Measurements from ENCODE around the gene SLC25A29.

Gene SLC25A29

DNA sequence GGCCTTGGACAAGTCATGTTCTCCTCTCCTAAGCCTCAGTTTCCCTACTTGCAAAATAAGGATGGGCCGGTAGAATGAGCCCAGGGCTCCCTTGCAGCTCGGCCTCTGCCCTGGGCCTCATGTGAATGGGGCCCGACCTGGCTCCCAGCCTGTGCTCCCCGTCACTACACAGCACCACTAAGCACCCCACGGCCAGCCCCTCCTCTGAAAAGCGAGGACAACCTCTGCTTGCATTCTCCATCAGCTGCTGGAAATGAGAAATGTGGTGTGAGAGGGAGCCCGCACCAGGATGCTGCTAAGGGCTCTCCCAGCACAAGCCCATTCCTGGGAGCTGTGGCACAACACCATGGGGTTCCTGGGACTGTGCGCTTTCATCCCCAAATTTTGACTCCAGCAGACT, 27.1 kb upstream of the SLC25A29 start:
- no peak overlapping the region for H3K4me3 ChIP-seq (ENCODE audit: low read length)
- no peak for DNase-seq (ENCODE audit: low read depth, low spot score)

DNA sequence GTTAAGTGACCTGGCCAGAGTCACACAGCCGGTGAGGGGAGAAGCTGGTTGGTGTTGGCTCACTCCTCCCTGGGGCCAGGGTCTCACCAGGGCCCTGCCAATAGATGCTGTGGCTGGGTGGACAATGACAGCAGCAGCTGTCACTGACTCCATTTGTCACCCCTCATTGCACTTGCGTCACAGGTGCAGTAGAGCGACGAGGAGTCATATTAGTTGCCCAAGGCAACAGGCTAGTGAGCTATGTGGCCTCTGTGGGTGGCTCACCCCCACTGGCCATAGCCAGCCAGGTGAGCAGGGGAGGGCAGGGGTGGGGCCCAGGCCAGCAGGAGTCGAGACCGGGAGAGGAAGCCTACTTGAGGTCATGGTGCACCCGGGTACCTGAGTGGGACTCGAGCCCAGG, 26.6 kb upstream of the SLC25A29 start:
- no peak for DNase-seq (ENCODE audit: low read depth, low spot score)
- no peak overlapping the region for H3K4me3 ChIP-seq (ENCODE audit: low read length)

DNA sequence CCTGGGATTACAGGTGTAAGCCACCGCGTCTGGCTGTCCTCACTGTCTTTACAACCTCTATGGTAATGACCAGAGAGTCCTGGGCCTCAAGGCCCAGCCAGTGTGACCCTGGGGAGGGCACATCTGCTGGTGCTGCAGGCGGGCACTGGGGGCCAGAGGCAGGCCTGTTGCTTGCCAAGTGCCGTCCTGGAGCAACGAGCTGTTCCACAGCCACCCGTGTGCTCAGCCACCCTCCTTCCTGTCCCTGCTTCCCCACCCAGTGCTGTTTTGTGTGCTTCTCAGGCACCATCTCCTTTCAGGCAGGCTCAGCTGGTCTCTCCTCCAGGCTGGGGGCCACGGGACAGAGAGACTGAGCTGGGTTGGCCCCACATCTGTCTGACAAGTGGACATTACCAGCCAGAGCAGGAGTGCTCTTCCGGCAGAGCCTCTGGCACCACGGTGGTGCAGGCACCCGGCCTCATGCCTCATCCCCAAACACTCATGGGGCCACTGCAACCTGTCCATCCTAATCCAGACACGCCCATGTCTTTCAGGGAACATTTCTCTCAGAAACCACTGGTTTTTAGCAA, 25.9 kb upstream of the SLC25A29 start:
- DNase-seq (ENCODE audit: low read depth, low spot score): no peak
- H3K4me3 ChIP-seq (ENCODE audit: low read length): no peak overlapping the region

DNA sequence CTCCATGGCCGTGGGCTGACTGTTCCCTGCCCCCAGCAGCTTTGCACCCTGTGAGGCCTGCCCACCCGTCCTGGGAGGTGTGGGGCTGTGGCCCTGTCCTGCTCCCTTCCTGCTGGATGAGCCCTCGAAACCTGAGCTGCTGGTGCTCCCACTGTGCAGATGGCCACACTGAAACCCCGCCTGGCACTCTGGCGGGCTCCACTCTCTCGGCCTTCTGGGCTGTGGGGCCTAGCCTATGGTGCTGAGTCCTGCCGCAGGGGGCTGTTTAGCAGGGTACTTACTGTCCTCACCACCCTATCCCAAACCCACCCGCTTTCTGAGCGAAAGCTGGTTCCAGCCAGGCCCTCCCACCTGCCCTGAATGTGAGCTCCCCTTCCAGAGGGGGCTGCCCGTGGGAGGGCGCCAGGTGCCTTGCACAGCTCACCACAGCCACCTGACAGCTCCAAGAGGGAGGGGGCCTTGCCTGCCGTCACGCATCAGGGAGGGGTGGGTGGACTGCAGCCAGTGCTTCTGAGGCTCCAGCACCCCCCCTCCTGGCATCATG, 24.2 kb upstream of the SLC25A29 start:
- no peak for DNase-seq (ENCODE audit: low read depth, low spot score)
- H3K4me3 ChIP-seq (ENCODE audit: low read length): no peak overlapping the region

DNA sequence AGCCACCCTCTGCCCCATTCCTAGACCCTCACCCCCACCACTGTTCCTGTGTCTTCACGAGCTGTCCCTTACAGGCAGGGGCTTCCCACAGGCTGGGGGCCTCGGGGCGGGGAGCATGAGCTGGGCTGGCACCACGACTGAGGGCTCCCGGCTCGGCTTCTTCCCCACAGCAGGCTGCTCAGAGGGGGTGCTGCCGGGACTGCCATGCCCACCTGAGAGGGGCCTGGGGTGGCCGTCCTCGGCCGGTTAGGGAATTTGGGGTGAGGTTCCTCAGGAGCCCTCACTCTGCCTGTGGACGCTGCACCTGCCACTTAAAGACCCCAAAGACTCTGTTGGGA, 23.7 kb upstream of the SLC25A29 start:
- no peak for DNase-seq (ENCODE audit: low read depth, low spot score)
- no peak overlapping the region for H3K4me3 ChIP-seq (ENCODE audit: low read length)

DNA sequence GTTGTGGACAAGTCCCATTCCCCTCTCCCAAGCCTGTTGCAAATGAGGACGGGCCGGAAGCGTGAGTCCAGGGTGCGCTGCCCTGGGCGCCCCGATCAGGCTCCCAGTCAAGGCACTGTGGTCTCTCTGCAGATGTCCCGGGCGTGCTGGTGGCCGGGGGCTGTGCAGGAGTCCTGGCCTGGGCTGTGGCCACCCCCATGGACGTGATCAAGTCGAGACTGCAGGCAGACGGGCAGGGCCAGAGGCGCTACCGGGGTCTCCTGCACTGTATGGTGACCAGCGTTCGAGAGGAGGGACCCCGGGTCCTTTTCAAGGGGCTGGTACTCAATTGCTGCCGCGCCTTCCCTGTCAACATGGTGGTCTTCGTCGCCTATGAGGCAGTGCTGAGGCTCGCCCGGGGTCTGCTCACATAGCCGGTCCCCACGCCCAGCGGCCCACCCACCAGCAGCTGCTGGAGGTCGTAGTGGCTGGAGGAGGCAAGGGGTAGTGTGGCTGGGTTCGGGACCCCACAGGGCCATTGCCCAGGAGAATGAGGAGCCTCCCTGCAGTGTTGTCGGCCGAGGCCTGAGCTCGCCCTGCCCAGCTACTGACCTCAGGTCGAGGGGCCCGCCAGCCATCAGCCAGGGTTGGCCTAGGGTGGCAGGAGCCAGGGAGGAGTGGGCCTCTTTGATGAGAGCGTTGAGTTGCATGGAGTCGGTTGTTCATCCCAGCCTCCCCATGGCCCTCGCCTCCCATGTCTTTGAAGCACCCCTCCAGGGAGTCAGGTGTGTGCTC, 23.2 kb upstream of the SLC25A29 start:
- no peak for DNase-seq (ENCODE audit: low read depth, low spot score)
- no peak overlapping the region for H3K4me3 ChIP-seq (ENCODE audit: low read length)

DNA sequence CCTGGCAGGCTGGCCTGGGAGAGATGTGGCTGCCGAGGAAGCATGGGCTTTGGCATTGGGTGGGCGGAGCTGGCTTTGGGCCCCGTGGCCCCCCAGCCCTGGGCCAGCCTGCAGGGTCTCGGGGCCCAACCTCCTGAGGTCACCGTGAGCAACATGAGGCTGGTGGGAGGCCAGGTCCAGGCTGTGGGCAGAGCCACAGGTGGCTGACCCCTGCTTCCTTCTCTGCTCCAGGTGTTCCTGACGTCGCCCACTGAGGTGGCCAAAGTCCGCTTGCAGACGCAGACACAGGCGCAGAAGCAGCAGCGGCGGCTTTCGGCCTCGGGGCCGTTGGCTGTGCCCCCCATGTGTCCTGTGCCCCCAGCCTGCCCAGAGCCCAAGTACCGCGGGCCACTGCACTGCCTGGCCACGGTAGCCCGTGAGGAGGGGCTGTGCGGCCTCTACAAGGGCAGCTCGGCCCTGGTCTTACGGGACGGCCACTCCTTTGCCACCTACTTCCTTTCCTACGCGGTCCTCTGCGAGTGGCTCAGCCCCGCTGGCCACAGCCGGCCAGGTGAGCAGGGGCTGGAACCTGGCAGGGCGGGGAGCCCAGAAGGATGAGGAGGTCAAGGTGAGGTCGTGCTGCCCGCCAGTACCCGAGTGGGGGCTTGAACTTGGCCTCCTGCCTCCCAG, 22.4 kb upstream of the SLC25A29 start:
- H3K4me3 ChIP-seq (ENCODE audit: low read length): no peak overlapping the region
- DNase-seq (ENCODE audit: low read depth, low spot score): no peak

DNA sequence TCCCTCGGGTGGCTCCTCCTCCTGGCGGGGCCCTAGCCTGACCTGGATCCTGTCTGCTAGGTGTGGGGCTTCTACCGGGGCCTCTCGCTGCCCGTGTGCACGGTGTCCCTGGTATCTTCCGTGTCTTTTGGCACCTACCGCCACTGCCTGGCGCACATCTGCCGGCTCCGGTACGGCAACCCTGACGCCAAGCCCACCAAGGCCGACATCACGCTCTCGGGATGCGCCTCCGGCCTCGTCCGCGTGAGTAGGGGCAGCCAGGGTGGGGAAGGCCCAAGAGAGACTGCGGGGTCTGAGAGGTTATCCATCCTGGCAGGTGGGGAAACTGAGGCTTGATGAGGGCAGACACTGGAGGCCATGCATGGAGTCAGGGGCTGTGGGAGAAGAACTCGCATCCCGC, 20.9 kb upstream of the SLC25A29 start:
- H3K4me3 ChIP-seq (ENCODE audit: low read length): no peak overlapping the region

DNA sequence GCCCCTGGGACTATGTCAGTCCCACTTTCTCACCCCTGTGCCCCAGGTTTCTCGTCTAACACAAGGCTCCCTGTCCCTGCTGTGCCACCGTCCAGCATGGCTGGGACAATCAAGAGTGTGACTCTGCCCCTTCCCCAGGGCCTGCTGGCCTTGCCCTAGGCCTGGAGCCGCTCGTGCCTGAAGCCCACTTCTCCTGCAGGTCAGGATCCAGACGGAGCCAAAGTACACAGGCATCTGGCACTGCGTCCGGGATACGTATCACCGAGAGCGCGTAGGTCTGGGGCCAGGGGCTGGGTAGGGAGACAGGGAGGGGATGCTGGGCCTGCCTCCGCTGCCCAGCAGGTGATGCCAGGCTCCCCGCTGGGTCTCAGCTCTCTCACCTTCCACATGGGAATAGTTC, 19.7 kb upstream of the SLC25A29 start:
- no peak overlapping the region for H3K4me3 ChIP-seq (ENCODE audit: low read length)

More for the DNA sequence above, 20.9 kb upstream of the SLC25A29 start:
- no peak for DNase-seq (ENCODE audit: low read depth, low spot score)

DNA sequence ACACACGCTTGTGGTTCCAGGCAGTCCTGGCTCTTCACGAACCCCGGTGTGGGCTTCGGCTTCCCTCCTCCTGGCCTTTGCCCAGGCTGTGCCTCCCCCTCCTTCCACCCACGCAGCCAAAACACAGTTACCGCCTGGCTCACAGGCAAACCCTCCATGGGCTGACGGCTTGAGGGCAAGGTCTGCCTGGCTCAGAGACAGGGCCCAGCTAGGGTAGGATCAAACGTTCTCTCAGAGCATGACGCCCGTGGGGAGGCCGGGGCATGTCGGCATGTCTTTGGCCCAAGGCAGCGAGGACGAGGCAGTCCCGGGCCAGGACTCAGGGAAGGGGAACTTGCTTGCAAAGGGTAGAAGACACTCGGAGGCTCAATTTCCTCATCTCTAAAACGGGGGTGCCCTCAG, 19.0 kb upstream of the SLC25A29 start:
- H3K4me3 ChIP-seq (ENCODE audit: low read length): no peak overlapping the region
- DNase-seq (ENCODE audit: low read depth, low spot score): no peak

More for the DNA sequence above, 19.7 kb upstream of the SLC25A29 start:
- no peak for DNase-seq (ENCODE audit: low read depth, low spot score)

DNA sequence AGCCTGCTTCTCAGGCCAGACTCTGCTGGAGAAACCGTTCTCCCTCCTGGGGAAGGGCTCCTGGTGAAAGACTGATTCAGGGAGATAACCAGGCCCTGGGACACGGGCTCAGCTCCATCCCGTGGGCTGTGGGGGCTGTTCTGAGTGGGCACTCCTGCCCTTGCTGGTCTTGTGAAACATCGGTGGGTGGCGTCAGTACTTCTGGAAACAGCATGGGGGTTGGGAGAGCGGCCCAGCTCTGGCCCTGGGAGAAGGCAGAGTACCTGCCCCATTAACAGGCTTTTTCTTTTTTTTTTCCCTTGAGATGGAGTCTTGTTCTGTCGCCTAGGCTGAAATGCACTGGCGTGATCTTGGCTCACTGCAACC, 17.7 kb upstream of the SLC25A29 start:
- no peak overlapping the region for H3K4me3 ChIP-seq (ENCODE audit: low read length)
- DNase-seq (ENCODE audit: low read depth, low spot score): no peak

DNA sequence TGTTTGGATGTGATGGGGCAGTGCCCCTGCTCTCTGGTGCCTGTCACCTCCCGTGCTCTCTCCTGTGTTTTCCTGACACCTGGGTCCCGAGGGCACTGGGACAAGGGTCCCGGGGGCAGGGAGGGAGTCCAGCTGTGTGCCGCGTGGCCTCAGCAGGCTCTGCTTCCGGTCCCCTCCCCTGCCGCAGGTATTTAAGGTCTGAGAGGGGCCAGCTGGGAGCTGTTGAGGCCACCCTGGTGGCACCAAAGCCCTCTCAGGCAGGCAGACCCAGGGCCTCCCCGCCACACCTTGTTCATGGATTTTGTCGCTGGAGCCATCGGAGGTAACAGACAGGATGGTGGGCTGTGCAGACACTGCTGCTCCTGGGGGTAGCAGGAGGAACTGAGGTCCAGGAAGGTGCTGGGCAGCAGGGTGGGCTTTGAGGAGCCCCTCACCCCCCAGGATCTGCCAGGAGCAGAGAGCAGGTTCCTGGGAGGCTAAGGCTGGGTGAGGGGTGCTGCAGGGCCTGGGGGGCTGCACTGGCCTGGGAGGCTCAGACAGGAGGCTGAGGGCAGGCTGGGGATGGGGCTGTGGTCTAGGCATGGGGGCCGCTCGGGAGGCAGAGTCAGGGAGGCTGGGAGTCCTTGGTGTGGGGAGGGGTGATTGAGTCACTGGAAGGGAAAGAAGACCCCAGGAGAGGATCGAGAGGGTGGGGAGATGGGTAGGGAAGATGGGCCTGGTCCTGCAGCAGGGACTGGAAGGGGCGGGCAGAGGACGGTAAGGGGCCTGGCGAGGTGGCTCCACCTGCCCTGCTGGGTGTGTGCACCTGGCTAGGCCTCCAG, 17.1 kb upstream of the SLC25A29 start, which contains the start of gene SLC25A47:
TSS of gene SLC25A47 (plus strand) at position 219 of the 821 bp plus-strand sequence. CDS start at position 295, 76 bp downstream.
- H3K4me3 ChIP-seq (ENCODE audit: low read length): no peak within 1 kb of the TSS
- DNase-seq (ENCODE audit: low read depth, low spot score): no peak

DNA sequence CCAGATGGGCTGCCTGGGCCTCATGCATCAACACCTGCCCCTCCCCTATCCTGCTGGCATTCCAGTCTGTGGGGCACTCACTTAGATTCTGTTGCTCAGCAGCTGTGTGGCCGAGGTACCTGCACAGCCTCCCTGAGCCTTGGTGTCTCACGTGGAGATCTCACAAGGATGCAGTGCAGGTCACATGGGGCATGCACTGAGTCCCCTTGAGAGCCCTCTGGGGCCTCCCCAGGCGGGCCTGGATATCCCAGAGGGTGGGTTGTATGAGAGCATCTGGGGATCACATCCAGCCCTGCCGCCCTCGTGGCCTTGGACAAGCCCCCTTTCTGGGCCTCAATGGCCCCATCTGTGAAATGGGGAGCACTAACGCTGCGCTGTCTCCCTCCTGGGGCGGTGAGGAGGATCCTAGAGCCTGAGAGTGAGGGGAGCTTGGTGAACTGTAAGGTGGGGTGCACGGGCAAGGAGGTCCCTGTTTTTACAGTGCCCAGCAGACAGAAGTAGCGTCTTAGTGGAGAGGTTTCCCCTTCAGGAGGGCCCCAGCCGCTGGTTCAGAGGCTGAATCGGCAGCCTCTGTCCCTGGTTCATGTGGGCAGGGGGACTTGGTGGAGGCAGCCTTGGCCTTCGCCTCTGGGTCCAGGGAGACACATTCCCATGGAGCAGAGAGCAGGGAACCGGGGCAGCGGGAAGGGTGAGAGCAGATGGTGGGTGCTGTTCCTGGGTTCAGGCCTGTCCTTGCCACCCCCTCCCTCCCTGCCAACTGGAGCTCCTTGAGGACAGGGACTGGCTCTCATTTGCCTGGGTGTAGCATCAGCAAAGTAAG, 16.1 kb upstream of the SLC25A29 start:
- DNase-seq (ENCODE audit: low read depth, low spot score): no peak

DNA sequence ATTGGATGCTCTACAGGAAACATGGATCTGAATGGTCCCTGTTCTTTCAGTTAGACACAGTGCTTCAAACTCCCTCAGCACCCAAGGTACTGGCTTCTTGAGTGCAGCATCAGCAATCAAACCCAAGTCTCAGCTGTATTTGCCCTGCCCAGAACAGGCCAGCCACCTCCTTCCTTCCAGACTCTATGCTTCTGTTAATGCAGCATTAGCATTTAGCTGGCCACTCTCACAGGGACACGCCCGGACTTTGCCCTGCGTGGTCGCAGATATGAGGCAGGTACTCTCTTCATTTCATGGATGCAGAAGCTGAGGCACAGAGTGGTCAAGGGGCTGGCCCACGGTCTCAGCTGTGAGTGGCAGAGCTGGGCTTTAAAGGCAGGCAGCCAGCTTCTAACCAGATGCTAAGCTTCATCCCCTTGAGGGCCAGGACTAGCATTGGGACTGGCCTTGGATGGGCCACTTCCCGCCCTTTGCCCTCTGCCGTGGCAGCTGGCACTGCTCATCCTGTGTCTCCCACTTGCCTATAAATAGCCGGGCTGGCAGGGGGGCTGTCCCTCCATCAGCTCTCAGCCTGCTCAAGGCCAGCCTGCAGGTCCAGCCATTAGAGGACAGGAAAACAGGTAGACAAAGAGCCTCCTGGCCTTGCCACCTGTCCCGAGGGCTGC, 15.4 kb upstream of the SLC25A29 start:
- no peak for DNase-seq (ENCODE audit: low read depth, low spot score)
- no peak overlapping the region for H3K4me3 ChIP-seq (ENCODE audit: low read length)

More for the DNA sequence above, 16.1 kb upstream of the SLC25A29 start:
- no peak overlapping the region for H3K4me3 ChIP-seq (ENCODE audit: low read length)

DNA sequence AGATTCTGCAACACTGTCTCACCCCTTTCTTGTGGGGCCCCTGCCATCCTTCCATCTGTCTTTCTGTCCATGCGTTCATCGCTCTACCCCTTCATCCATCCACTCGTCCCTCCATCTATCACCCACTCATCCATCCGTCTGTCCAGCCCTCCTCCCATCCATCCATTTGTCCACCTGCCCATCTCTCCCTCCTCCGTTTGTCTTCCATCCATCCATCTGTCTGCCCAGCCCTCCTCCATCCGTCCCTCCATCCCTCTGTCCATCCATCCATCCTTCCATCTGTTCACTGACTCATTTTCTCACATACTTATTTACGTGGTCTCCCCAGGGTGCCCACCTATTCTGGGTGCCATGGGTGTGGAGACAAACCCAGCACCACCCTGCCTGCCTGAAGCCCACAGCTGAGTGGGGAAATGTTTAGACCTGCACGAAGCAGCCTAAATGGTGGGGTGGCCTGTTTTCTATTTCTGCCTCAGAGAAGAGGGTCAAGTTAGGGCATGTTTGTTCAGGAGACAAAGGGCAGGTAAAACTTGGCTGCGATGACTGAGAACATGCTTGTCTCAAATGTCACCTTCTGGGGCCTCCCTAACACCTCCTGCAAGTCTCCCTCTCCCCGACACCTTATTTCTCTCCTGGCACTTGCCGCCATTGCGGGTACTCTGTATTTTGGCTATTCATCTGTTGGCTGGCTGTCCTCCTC, 14.1 kb upstream of the SLC25A29 start:
- H3K4me3 ChIP-seq (ENCODE audit: low read length): no peak overlapping the region

DNA sequence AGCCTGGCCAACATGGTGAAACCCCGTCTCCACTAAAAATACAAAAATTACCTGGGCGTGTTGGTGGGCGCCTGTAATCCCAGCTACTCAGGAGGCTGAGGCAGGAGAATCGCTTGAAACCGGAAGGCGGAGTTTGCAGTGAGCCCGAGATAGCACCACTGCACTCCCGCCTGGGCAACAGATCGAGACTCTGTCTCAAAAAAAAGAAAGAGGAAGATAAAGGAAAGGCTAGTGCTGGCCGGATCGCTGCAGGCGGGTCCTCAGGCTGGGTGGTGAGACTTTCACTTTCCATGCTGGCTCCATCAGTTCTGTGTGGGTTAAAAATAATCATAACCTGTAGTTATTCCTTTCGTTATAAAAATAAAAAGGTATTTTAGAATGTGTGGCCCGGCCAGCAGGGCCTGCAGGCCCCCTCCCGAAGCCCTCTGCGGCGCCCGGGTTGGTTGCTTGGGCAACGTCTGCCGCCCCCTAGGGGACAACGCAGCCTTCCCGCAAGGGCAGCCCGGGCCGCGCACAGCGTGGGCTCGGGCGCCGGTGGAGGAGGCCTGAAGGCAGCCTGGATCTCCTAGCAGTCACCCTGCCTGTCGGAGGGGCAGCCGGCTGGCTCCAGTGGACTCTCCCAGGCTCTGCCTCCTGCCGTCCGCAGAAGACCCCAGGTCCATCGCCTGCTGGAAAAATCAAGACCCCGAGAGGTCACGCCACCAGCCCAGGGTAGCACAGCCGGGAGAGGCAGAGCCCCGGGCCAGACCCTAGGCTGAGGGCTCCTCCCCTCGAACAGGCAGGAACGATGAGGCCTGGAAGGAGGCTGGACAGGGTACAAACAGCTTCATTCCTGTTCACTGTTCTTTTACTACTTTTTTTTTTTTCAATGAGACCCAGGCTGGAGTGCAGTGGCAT, 11.9 kb upstream of the SLC25A29 start:
- H3K4me3 ChIP-seq (ENCODE audit: low read length): no peak overlapping the region
- DNase-seq (ENCODE audit: low read depth, low spot score): peak; percentile 42

More for the DNA sequence above, 14.1 kb upstream of the SLC25A29 start:
- no peak for DNase-seq (ENCODE audit: low read depth, low spot score)

DNA sequence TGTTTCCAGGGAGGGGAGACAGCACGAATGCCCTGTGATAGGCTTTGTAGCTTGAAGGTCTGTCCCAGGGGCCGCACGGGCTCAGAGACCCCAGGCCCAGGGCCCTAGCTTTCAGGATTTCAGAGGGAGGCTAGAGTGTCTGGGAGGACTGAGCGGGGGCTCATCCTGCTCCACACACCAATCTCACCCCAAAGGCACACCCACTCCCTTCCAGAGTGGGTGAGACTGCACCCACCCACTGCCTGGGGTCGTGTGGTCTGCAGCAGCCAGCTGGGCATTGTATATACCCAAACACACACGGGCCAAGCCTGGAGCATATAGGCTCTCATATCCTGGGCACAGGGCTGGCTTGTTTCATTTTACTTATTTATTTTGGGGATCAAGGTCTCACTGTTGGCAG, 11.1 kb upstream of the SLC25A29 start:
- DNase-seq (ENCODE audit: low read depth, low spot score): no peak
- H3K4me3 ChIP-seq (ENCODE audit: low read length): no peak overlapping the region

Data from Jurkat, Clone E6-1 (cell line).